GM12878 (cell line): ENCODE results near the gene ANKRD24. TPM values are rescaled to one million over a fixed set of nuclear protein-coding genes. Genes with fewer than 3 reads are reported as not detected.
A peak's percentile ranks its signal among the peaks of the same experiment; 100 is the strongest.

Experiments
- BACH1 ChIP-seq: fragments of 450-650 bp; IDR thresholded peaks from 2 replicates; pipeline ENCODE4 v1.6.1; 2017; ENCODE audit warnings: mild to moderate bottlenecking, borderline replicate concordance
- CBFB ChIP-seq: IDR thresholded peaks from 2 replicates; pipeline ENCODE4 v1.6.1; 2016; ENCODE audit warnings: antibody characterized with exemption, low read depth
- CREB1 ChIP-seq: IDR thresholded peaks from 2 replicates; pipeline ENCODE4 v1.6.1; 2012; ENCODE audit warnings: low read depth, mild to moderate bottlenecking, inconsistent platforms
- CREM ChIP-seq: IDR thresholded peaks from 2 replicates; pipeline ENCODE4 v1.6.1; 2014; ENCODE audit warnings: antibody characterized with exemption, low read depth
- FOXK2 ChIP-seq: fragments of 450-650 bp; IDR thresholded peaks from 2 replicates; pipeline ENCODE4 v1.6.1; 2017; ENCODE audit warnings: mild to moderate bottlenecking, moderate library complexity
- GATAD2B ChIP-seq: fragments of 450-650 bp; conservative IDR thresholded peaks from 2 replicates; pipeline ENCODE4 v1.6.1; 2017; ENCODE audit warnings: low read depth, mild to moderate bottlenecking, moderate library complexity
- HDAC2 ChIP-seq: fragments of 200-600 bp; sonication (generic); IDR thresholded peaks from 2 replicates; pipeline ENCODE4 v1.6.1; 2017
- HDAC6 ChIP-seq: fragments of 200-600 bp; sonication (generic); IDR thresholded peaks from one replicate; pipeline ENCODE4 v1.8.0; 2017; ENCODE audit warnings: antibody characterized with exemption; ENCODE audit not compliant: unreplicated experiment
- NR2C1 ChIP-seq: fragments of 450-650 bp; IDR thresholded peaks from 2 replicates; pipeline ENCODE4 v1.6.1; 2017; ENCODE audit warnings: antibody characterized with exemption, mild to moderate bottlenecking, moderate library complexity
- PML ChIP-seq: IDR thresholded peaks from 2 replicates; pipeline ENCODE4 v1.6.1; 2012; ENCODE audit warnings: low read length, inconsistent platforms
- POU2F2 ChIP-seq: IDR thresholded peaks from 3 replicates; pipeline ENCODE4 v1.6.1; 2011; ENCODE audit warnings: low read depth, mild to moderate bottlenecking, low read length, borderline replicate concordance
- RELA ChIP-seq: fragments of 450-650 bp; IDR thresholded peaks from 2 replicates; pipeline ENCODE4 v1.8.0; 2014; ENCODE audit warnings: borderline replicate concordance; ENCODE audit not compliant: partially characterized antibody
- SMAD1 ChIP-seq: fragments of 450-650 bp; IDR thresholded peaks from 2 replicates; pipeline ENCODE4 v1.6.1; 2018; ENCODE audit warnings: mild to moderate bottlenecking, low read depth; ENCODE audit not compliant: partially characterized antibody
- SP1 ChIP-seq: IDR thresholded peaks from one replicate; pipeline ENCODE4 v1.6.1; 2011; ENCODE audit warnings: low read depth, low read length
- SRF ChIP-seq, 2 experiments: IDR thresholded peaks; 2 replicates each; pipeline ENCODE4 v1.6.1; 2011; ENCODE audit warnings: low read depth in 2 of 2, low read length in 2 of 2, mild to moderate bottlenecking in 1 of 2, moderate library complexity in 1 of 2
- TCF7 ChIP-seq: IDR thresholded peaks from 2 replicates; pipeline ENCODE4 v1.6.1; 2014; ENCODE audit warnings: antibody characterized with exemption, borderline replicate concordance
- ZBTB40 ChIP-seq: fragments of 450-650 bp; IDR thresholded peaks from 2 replicates; pipeline ENCODE4 v1.6.1; 2016; ENCODE audit warnings: mild to moderate bottlenecking, moderate library complexity, borderline replicate concordance
- ZNF207 ChIP-seq: fragments of 450-650 bp; IDR thresholded peaks from 2 replicates; pipeline ENCODE4 v1.6.1; 2014; ENCODE audit warnings: antibody characterized with exemption, mild to moderate bottlenecking, borderline replicate concordance
- polyA plus RNA-seq, 11 experiments: library from polyadenylated mRNA; depleted of rRNA in 4 of 11; unstranded in 6 of 11; stranded (reverse) in 5 of 11; fragments of >200 nt; fragmentation: Nextera tagmentation in 4 of 11; fragmentation: Illumina TruSeq in 1 of 11; extraction: Ambion mirVana in 4 of 11; extraction: Trizol in 1 of 11; gene quantifications; 1 replicate in 1 of 11; 2 replicates in 10 of 11; pipeline versions ENCODE4 v1.2.1 to v1.2.3, GENCODE V29; 2011 to 2016; ENCODE audit warnings: inconsistent platforms in 2 of 11, missing spikeins in 2 of 11, low read depth in 1 of 11
- total RNA-seq, 4 experiments: library from RNA; depleted of rRNA in 3 of 4; stranded (reverse); fragments of >200 nt in 3 of 4; fragmentation: Illumina TruSeq in 1 of 4; extraction: Trizol in 1 of 4; gene quantifications; 2 replicates each; pipeline versions ENCODE4 v1.2.1 to v1.2.3, GENCODE V29; 2013 to 2021
- TF ChIP-seq, protein P1 (sequence below): IDR thresholded peaks from 2 replicates; pipeline ENCODE4 v1.6.1; 2012; ENCODE audit warnings: low read depth, low read length, improper control_type of control experiment
- TF ChIP-seq, protein P2 (sequence below): fragments of 450-650 bp; IDR thresholded peaks from 2 replicates; pipeline ENCODE4 v1.6.1; 2017; ENCODE audit warnings: low read depth, mild to moderate bottlenecking, moderate library complexity
- TF ChIP-seq, protein P3 (sequence below): fragments of 450-650 bp; IDR thresholded peaks from 2 replicates; pipeline ENCODE4 v1.6.1; 2017; ENCODE audit warnings: mild to moderate bottlenecking, low read depth, inconsistent platforms; ENCODE audit not compliant: poor library complexity, severe bottlenecking

The ANKRD24 gene
- total and polyA plus RNA-seq, 10 of the 15 experiments (the other 5 are each of a cell fraction or from before 2014, with no cell fraction given): 0.02 to 0.59 (median 0.35) TPM; not detected in 1

GRCh38 chr19:4229179-4229931 is 46.9 kb downstream of the ANKRD24 start, which contains the start of gene EBI3 (continued):
- 0 out of 2 replicates have a peak, but pooled peaks have one; percentile 7 for TF ChIP-seq CREB1
- peak; percentile 97 for TF ChIP-seq RELA
- TF ChIP-seq HDAC6: no peak
- TF ChIP-seq SRF (IDR thresholded peaks at IDR 0.05; ENCODE audit: low read depth in 2 of 2, low read length in 2 of 2): peak in 1 of 2 experiments; percentile 32; a peak in 1 of 4 replicates
- TF ChIP-seq ZBTB40: no peak
- TF ChIP-seq CBFB: peak; percentile 35; the same call in 1 of the 2 replicates
- TF ChIP-seq SP1: peak; percentile 65
- no peak; the same call in 1 of the 2 replicates for TF ChIP-seq FOXK2
- peak; percentile 39; the same call in 2 of the 3 replicates for TF ChIP-seq POU2F2
- peak; percentile 86; the same call in 1 of the 2 replicates for TF ChIP-seq PML
- TF ChIP-seq, protein P1, sequence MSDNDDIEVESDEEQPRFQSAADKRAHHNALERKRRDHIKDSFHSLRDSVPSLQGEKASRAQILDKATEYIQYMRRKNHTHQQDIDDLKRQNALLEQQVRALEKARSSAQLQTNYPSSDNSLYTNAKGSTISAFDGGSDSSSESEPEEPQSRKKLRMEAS: peak; percentile 74; the same call in 1 of the 2 replicates
- TF ChIP-seq SMAD1: peak; percentile 69
- TF ChIP-seq TCF7: no peak
- no peak; the same call in 1 of the 2 replicates for TF ChIP-seq NR2C1
- TF ChIP-seq GATAD2B: peak; percentile 99
- no peak for TF ChIP-seq HDAC2
- TF ChIP-seq ZNF207: no peak; the same call in 1 of the 2 replicates
- peak; percentile 56; the same call in 1 of the 2 replicates for TF ChIP-seq CREM
- TF ChIP-seq, protein P2, sequence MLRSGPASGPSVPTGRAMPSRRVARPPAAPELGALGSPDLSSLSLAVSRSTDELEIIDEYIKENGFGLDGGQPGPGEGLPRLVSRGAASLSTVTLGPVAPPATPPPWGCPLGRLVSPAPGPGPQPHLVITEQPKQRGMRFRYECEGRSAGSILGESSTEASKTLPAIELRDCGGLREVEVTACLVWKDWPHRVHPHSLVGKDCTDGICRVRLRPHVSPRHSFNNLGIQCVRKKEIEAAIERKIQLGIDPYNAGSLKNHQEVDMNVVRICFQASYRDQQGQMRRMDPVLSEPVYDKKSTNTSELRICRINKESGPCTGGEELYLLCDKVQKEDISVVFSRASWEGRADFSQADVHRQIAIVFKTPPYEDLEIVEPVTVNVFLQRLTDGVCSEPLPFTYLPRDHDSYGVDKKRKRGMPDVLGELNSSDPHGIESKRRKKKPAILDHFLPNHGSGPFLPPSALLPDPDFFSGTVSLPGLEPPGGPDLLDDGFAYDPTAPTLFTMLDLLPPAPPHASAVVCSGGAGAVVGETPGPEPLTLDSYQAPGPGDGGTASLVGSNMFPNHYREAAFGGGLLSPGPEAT: peak; percentile 94
- peak; percentile 80 for TF ChIP-seq BACH1
- TF ChIP-seq, protein P3, sequence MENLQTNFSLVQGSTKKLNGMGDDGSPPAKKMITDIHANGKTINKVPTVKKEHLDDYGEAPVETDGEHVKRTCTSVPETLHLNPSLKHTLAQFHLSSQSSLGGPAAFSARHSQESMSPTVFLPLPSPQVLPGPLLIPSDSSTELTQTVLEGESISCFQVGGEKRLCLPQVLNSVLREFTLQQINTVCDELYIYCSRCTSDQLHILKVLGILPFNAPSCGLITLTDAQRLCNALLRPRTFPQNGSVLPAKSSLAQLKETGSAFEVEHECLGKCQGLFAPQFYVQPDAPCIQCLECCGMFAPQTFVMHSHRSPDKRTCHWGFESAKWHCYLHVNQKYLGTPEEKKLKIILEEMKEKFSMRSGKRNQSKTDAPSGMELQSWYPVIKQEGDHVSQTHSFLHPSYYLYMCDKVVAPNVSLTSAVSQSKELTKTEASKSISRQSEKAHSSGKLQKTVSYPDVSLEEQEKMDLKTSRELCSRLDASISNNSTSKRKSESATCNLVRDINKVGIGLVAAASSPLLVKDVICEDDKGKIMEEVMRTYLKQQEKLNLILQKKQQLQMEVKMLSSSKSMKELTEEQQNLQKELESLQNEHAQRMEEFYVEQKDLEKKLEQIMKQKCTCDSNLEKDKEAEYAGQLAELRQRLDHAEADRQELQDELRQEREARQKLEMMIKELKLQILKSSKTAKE: peak; percentile 54
